Measurements from ENCODE around the gene UFSP2. TPM values are rescaled to one million over a fixed set of nuclear protein-coding genes. Genes with fewer than 3 reads are reported as not detected.

UFSP2 gene
- 10 to 100 TPM; 57.8 to 86.3 (median 75.6) TPM for polyA plus RNA-seq (ENCODE audit: insufficient read length in 4 of 4)

GRCh38 chr4:185425647-185426352, at the start of gene UFSP2:
Gene UFSP2, minus strand, starts transcription at chr4:185425964. Its CDS starts 96 bp downstream, at chr4:185425868.
- peak; percentile 82 to 92 (median 87) for DNase-seq (ENCODE audit: low read depth in 4 of 4, low spot score in 3 of 4)

GRCh38 chr4:185473247-185473646, 47.5 kb upstream of the UFSP2 start:
- DNase-seq (ENCODE audit: low read depth in 4 of 4, low spot score in 3 of 4): no peak

GRCh38 chr4:185472103-185472542, 46.4 kb upstream of the UFSP2 start:
- DNase-seq (ENCODE audit: low read depth in 4 of 4, low spot score in 3 of 4): peak in 1 of 4 donors; percentile 12

GRCh38 chr4:185471235-185472102, 45.7 kb upstream of the UFSP2 start, which contains the start of gene CCDC110:
Gene CCDC110, minus strand, starts transcription at chr4:185471733. Its CDS starts 50 bp downstream, at chr4:185471683.
- peak; percentile 75 to 87 (median 82) for DNase-seq (ENCODE audit: low read depth in 4 of 4, low spot score in 3 of 4)

- peak in 3 of 4 donors; percentile 35 to 53 (median 40) for DNase-seq (ENCODE audit: low read depth in 4 of 4, low spot score in 3 of 4)
These were observed 44.9 kb upstream of the UFSP2 start for GRCh38 chr4:185470501-185471195.

- DNase-seq (ENCODE audit: low read depth in 4 of 4, low spot score in 3 of 4): no peak
These were observed 43.9 kb upstream of the UFSP2 start for GRCh38 chr4:185469580-185470154.

- DNase-seq (ENCODE audit: low read depth in 4 of 4, low spot score in 3 of 4): no peak
These were observed 43.2 kb upstream of the UFSP2 start for GRCh38 chr4:185468999-185469398.

GRCh38 chr4:185467991-185468390, 42.2 kb upstream of the UFSP2 start:
- DNase-seq (ENCODE audit: low read depth in 4 of 4, low spot score in 3 of 4): no peak

- no peak for DNase-seq (ENCODE audit: low read depth in 4 of 4, low spot score in 3 of 4)
These were observed 41.3 kb upstream of the UFSP2 start for GRCh38 chr4:185467101-185467500.

GRCh38 chr4:185465707-185466106, 39.9 kb upstream of the UFSP2 start:
- DNase-seq (ENCODE audit: low read depth in 4 of 4, low spot score in 3 of 4): no peak

- no peak for DNase-seq (ENCODE audit: low read depth in 4 of 4, low spot score in 3 of 4)
These were observed 39.1 kb upstream of the UFSP2 start for GRCh38 chr4:185464887-185465286.

GRCh38 chr4:185464183-185464582, 38.4 kb upstream of the UFSP2 start:
- no peak for DNase-seq (ENCODE audit: low read depth in 4 of 4, low spot score in 3 of 4)

GRCh38 chr4:185463541-185463940, 37.8 kb upstream of the UFSP2 start:
- no peak for DNase-seq (ENCODE audit: low read depth in 4 of 4, low spot score in 3 of 4)

GRCh38 chr4:185461565-185461964, 35.8 kb upstream of the UFSP2 start:
- no peak for DNase-seq (ENCODE audit: low read depth in 4 of 4, low spot score in 3 of 4)

GRCh38 chr4:185457136-185457535, 31.4 kb upstream of the UFSP2 start:
- no peak for DNase-seq (ENCODE audit: low read depth in 4 of 4, low spot score in 3 of 4)

- DNase-seq (ENCODE audit: low read depth in 4 of 4, low spot score in 3 of 4): no peak
These were observed 30.4 kb upstream of the UFSP2 start for GRCh38 chr4:185456131-185456530.

- DNase-seq (ENCODE audit: low read depth in 4 of 4, low spot score in 3 of 4): no peak
These were observed 19.4 kb upstream of the UFSP2 start for GRCh38 chr4:185445209-185445608.

GRCh38 chr4:185441479-185441878, 15.7 kb upstream of the UFSP2 start:
- DNase-seq (ENCODE audit: low read depth in 4 of 4, low spot score in 3 of 4): no peak

- DNase-seq (ENCODE audit: low read depth in 4 of 4, low spot score in 3 of 4): no peak
These were observed 12.0 kb upstream of the UFSP2 start for GRCh38 chr4:185437809-185438208.

- DNase-seq (ENCODE audit: low read depth in 4 of 4, low spot score in 3 of 4): no peak
These were observed 9.7 kb upstream of the UFSP2 start for GRCh38 chr4:185435466-185435865.
